HepG2 (cell line): ENCODE measurements around the gene MTOR. TPM values are rescaled to one million over a fixed set of nuclear protein-coding genes. Genes with fewer than 3 reads are reported as not detected.

Experiments
- ATAC-seq: fragments of 200-7000 bp; cut with Tn5 transposase; 3 replicates; pipeline ENCODE4 v1.9.1; 2020; ENCODE audit warnings: mild to moderate bottlenecking, moderate library complexity
- BruUV-seq: library from RNA; stranded (reverse); fragments of 400-500 nt; replicated peaks from 2 replicates; lab custom pipeline; 2021; lab: Mats Ljungman, UMichigan
- CTCF ChIA-PET: fragments of 300-600 bp; formaldehyde crosslinking; extraction: SDS; loops from one replicate; lab custom pipeline; 2021; ENCODE audit warnings: low total read pairs, inconsistent platforms, low intra/inter-chr PET ratio; lab: Yijun Ruan, JAX
- POLR2A ChIA-PET: fragments of 350-600 bp; sonication (Branson Sonifier 250); formaldehyde crosslinking; loops from one replicate; lab custom pipeline; 2020; ENCODE audit warnings: antibody characterized with exemption, inconsistent platforms; lab: Yijun Ruan, JAX
- DNase-seq: peaks from one replicate; pipeline ENCODE4 v3.0.0-alpha.2; 2015; ENCODE audit warnings: low spot score
- FAIRE-seq: peaks from 3 replicates; lab custom pipeline; 2011; peaks lifted over from hg19 to GRCh38; lab: Jason Lieb, UNC
- H2AFZ ChIP-seq: one replicate; pipeline ENCODE4 v1.6.1; 2011; ENCODE audit warnings: low read length, inconsistent platforms
- H3K27ac ChIP-seq: fragments of 300-600 bp; 3 replicates; pipeline ENCODE4 v1.8.0; 2011; ENCODE audit warnings: mixed run types, mild to moderate bottlenecking, mixed read lengths, low read length, inconsistent platforms; ENCODE audit not compliant: insufficient read depth; ENCODE audit errors: extremely low read length
- H3K27me3 ChIP-seq, 2 experiments: fragments of 200-600 bp in 1 of 2; 2 replicates in 1 of 2; 3 replicates in 1 of 2; pipeline versions ENCODE4 v1.6.0 to v1.8.0; 2011; ENCODE audit warnings: low read length in 2 of 2, mild to moderate bottlenecking in 2 of 2, moderate library complexity in 2 of 2, inconsistent platforms in 1 of 2; ENCODE audit not compliant: insufficient read depth in 2 of 2, control insufficient read depth in 1 of 2
- H3K36me3 ChIP-seq, 2 experiments: fragments of 200-600 bp in 1 of 2; replicated peaks in 1 of 2; 2 replicates in 1 of 2; 3 replicates in 1 of 2; pipeline versions ENCODE4 v1.5.1 to v1.8.0; 2011; ENCODE audit warnings: low read length in 2 of 2, inconsistent platforms in 1 of 2; ENCODE audit not compliant: insufficient read depth in 2 of 2, control insufficient read depth in 1 of 2
- H3K4me1 ChIP-seq: 2 replicates; pipeline ENCODE4 v1.5.1; 2012; ENCODE audit warnings: low read length, inconsistent platforms; ENCODE audit not compliant: insufficient read depth
- H3K4me2 ChIP-seq: 2 replicates; pipeline ENCODE4 v1.6.0; 2011; ENCODE audit warnings: low read depth, low read length, inconsistent platforms
- H3K4me3 ChIP-seq, 3 experiments: fragments of 200-600 bp in 1 of 3; sonication (generic), shearing (Covaris generic) in 1 of 3; replicated peaks in 1 of 3; 2 replicates each; pipeline ENCODE4 v1.5.1; 2011 to 2016; ENCODE audit warnings: low read length in 3 of 3, inconsistent platforms in 2 of 3, low read depth in 2 of 3, mild to moderate bottlenecking in 2 of 3, control low read depth in 1 of 3, mixed read lengths in 1 of 3; ENCODE audit not compliant: insufficient read depth in 1 of 3
- H3K79me2 ChIP-seq: one replicate; pipeline ENCODE4 v1.6.1; 2011; ENCODE audit warnings: low read length, inconsistent platforms; ENCODE audit not compliant: insufficient read depth
- H3K9ac ChIP-seq: 2 replicates; pipeline ENCODE4 v1.6.0; 2011; ENCODE audit warnings: mild to moderate bottlenecking, low read depth, low read length, inconsistent platforms; ENCODE audit not compliant: insufficient read depth
- H3K9me3 ChIP-seq: 2 replicates; pipeline ENCODE4 v1.5.1; 2012; ENCODE audit warnings: mild to moderate bottlenecking, low read length
- H4K20me1 ChIP-seq: 2 replicates; pipeline ENCODE4 v1.6.0; 2011; ENCODE audit warnings: inconsistent platforms, mild to moderate bottlenecking, low read length, moderate library complexity; ENCODE audit not compliant: insufficient read depth
- GMEB2 ChIP-seq: IDR thresholded peaks from 2 replicates; pipeline ENCODE4 v1.6.1; 2016; ENCODE audit warnings: missing biosample characterization, missing genetic modification reagents, low read depth
- MXI1 ChIP-seq: IDR thresholded peaks from 3 replicates; pipeline ENCODE4 v1.6.1; 2012; ENCODE audit warnings: low read depth, low read length, inconsistent platforms, borderline replicate concordance
- THAP9 ChIP-seq: sonication (generic); formaldehyde crosslinking; IDR thresholded peaks from 2 replicates; pipeline ENCODE4; 2020; ENCODE audit warnings: missing genetic modification reagents, mild to moderate bottlenecking, borderline replicate concordance
- ZNF275 ChIP-seq: sonication (generic); formaldehyde crosslinking; IDR thresholded peaks from 2 replicates; pipeline ENCODE4 v1.8.0; 2022; ENCODE audit warnings: missing genetic modification reagents, mild to moderate bottlenecking, inconsistent platforms, borderline replicate concordance
- ZNF318 ChIP-seq: sonication (generic); formaldehyde crosslinking; IDR thresholded peaks from 2 replicates; pipeline ENCODE4 v1.4.0; 2020; ENCODE audit warnings: mild to moderate bottlenecking, missing genetic modification reagents
- WGBS: methylation state at CpG from one replicate; pipeline ENCODE4 v1.1.6; 2017; ENCODE audit warnings: low lambda C conversion rate; 5-methylcytosine and 5-hydroxymethylcytosine counted together
- in situ Hi-C: cut with HindIII; loops from 2 replicates; pipeline ENCODE4 v1.10.0; 2017; ENCODE audit warnings: low pct_unique_long_range_greater_than_20kb; ENCODE audit not compliant: extremely low pct_ligation_motif_present
- intact Hi-C: fragments of 100-400 bp; cut with micrococcal nuclease; formaldehyde crosslinking; loops from one replicate; pipeline ENCODE4 v1.10.0; 2022; ENCODE audit not compliant: unreplicated experiment
- polyA plus RNA-seq, 8 experiments: library from polyadenylated mRNA; depleted of rRNA in 3 of 8; stranded (reverse) in 7 of 8; unstranded in 1 of 8; fragments of >200 nt; fragmentation: Illumina TruSeq in 4 of 8; extraction: Trizol in 4 of 8; gene quantifications; 2 replicates each; pipeline versions ENCODE4 v1.2.1 to v1.2.3, GENCODE V29; 2011 to 2016; ENCODE audit warnings: low read depth in 4 of 8, missing spikeins in 1 of 8, mixed read lengths in 1 of 8; ENCODE audit not compliant: insufficient read depth in 1 of 8
- total RNA-seq, 5 experiments: library from RNA; depleted of rRNA; stranded (reverse); fragments of >200 nt; fragmentation: Illumina TruSeq; extraction: Trizol; gene quantifications; 2 replicates each; pipeline ENCODE4 v1.2.3, GENCODE V29; 2016; ENCODE audit warnings: low read depth in 1 of 5

MTOR gene
- total and polyA plus RNA-seq, 2 of the 13 experiments (the other 11 are each of a cell fraction or from before 2014, with no cell fraction given) = 24.6 to 34.6 TPM

GRCh38 chr1:11125931-11126330 lies 136.4 kb downstream of the MTOR start (continued):
- no peak for TF ChIP-seq GMEB2 (CRISPR knock-in tag)

- BruUV-seq = no TSS peak
- H3K79me2 ChIP-seq = no peaks in the 10 kb centered on the region
- TF ChIP-seq ZNF318 (CRISPR knock-in tag) (no peak), MXI1 (no peak), THAP9 (CRISPR knock-in tag) (no peak), ZNF275 (CRISPR knock-in tag) (no peak)
Observed at GRCh38 chr1:11124965-11125364, 137.4 kb downstream of the MTOR start.

More at GRCh38 chr1:11124965-11125364, 137.4 kb downstream of the MTOR start:
- H3K9me3 ChIP-seq = no peaks in the 10 kb centered on the region
- no peak overlapping the region for H3K27ac ChIP-seq
- H3K9ac ChIP-seq = no peak overlapping the region
- 87% methylated on average over 3 of the region's 3 CpGs for WGBS
- no peaks in the 10 kb centered on the region for H3K27me3 ChIP-seq
- H4K20me1 ChIP-seq = no peaks in the 10 kb centered on the region
- H3K4me3 ChIP-seq = no peak overlapping the region
- FAIRE-seq (no peak), ATAC-seq (no peak), DNase-seq (no peak)
- H3K4me1 ChIP-seq = no peaks in the 10 kb centered on the region
- H2AFZ ChIP-seq = no peak overlapping the region
- POLR2A ChIA-PET = no interaction called here
- peaks cover 21 to 51% of the 10 kb centered on the region in 2 experiments for H3K36me3 ChIP-seq
- intact Hi-C loops = no loop called here
- in situ Hi-C loops = no loop called here
- no peak overlapping the region for H3K4me2 ChIP-seq
- CTCF ChIA-PET = no interaction called here
